Stomach smooth muscle (tissue), 2 donors: ENCODE data around the gene FGF8.

ENCODE experiments used
- H3K27ac ChIP-seq: one replicate; pipeline ENCODE4 v1.7.0; 2013; ENCODE audit warnings: mild to moderate bottlenecking, low read length, inconsistent platforms
- H3K27me3 ChIP-seq, 2 donors: one replicate each; pipeline ENCODE4 v1.7.0; 2013; ENCODE audit warnings: low read length in 2 of 2; ENCODE audit not compliant: insufficient read depth in 2 of 2, control insufficient read depth in 1 of 2
- H3K36me3 ChIP-seq, 2 donors: one replicate each; pipeline ENCODE4 v1.7.0; 2013; ENCODE audit warnings: low read length in 2 of 2; ENCODE audit not compliant: control insufficient read depth in 2 of 2, insufficient read depth in 2 of 2
- H3K4me1 ChIP-seq: one replicate; pipeline ENCODE4 v1.7.0; 2013; ENCODE audit warnings: low read length; ENCODE audit not compliant: control insufficient read depth, insufficient read depth
- H3K4me3 ChIP-seq, 2 donors: one replicate each; pipeline ENCODE4 v1.7.0; 2013; ENCODE audit warnings: low read length in 2 of 2
- H3K9ac ChIP-seq, 2 donors: one replicate each; pipeline ENCODE4 v1.7.0; 2013; ENCODE audit warnings: low read length in 2 of 2, mild to moderate bottlenecking in 1 of 2
- H3K9me3 ChIP-seq, 2 donors: one replicate each; pipeline ENCODE4 v1.7.0; 2013; ENCODE audit warnings: low read length in 2 of 2; ENCODE audit not compliant: control insufficient read depth in 2 of 2
- donor health status: healthy.
- donor health status: Pancreatic carcinoma.

The FGF8 gene

DNA sequence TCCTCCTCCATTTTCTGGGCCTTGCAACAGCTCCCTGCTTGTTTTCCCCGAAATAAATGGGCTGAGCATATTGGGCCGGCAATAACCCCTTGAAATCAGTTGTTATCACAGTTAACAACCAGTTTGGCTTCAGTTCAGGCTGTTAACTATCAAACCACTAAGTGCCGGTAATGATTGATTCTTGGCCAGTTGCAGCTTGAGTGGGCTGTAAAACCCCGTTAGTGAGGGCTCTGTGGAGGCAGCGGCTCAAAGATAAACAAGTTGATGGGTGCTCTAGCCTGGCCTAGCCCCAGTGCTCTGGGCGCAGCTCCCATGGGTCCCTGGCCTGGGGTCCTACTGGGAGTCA lies 8.3 kb downstream of the FGF8 start:
- Histone ChIP-seq H3K36me3 (no peaks in the 10 kb centered on the region), H3K27me3 (peaks cover 32 to 35% of the 10 kb centered on the region in 2 donors), H3K4me3 (no peak overlapping the region), H3K9ac (no peak overlapping the region), H3K9me3 (no peaks in the 10 kb centered on the region), H3K27ac (no peak overlapping the region), H3K4me1 (no peaks in the 10 kb centered on the region)

DNA sequence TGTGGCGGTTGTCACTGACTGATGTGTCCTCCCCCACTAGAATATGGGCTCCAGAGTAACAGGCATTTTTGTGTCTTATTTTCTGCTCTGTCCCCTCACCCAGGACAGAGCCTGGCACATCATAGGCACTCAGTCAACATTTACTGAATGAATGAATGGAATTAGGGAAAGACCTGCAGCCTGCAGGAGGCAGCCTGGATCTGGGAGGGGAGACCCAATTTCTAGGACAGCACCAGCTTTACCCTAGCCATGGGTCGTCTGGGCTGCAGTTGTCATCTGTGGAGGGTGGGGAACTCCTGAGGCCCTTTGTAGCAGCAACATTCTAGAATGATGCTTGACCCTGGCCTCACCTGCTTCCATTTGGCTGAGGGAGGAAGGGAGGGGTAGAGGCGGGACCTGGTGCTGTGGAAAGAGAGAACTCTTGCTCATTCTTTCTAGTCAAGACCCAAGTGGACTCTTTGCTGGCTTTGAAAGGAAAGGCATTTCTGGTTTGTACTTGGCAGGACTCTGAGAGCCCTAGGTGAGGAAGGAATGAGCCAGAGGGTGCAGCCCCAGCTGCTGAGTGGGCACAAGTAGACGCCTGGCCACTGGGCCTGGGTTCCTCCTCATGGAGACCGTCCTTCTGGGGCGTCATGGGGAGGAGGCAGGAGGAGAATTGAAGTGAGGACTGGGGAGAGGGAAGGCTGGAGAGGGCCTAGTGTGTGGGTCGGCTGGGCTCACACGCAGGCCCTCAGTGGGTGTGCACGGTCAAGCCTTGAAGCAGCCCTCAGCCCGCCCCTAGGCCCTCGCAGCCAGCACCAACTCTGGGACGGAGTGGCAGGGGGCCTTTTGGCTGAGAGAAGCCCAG lies 8.9 kb downstream of the FGF8 start:
- Histone ChIP-seq H3K27me3 (peaks cover 26 to 29% of the 10 kb centered on the region in 2 donors), H3K9me3 (no peaks in the 10 kb centered on the region), H3K36me3 (no peaks in the 10 kb centered on the region), H3K9ac (no peak overlapping the region), H3K27ac (no peak overlapping the region), H3K4me3 (no peak overlapping the region), H3K4me1 (no peaks in the 10 kb centered on the region)

DNA sequence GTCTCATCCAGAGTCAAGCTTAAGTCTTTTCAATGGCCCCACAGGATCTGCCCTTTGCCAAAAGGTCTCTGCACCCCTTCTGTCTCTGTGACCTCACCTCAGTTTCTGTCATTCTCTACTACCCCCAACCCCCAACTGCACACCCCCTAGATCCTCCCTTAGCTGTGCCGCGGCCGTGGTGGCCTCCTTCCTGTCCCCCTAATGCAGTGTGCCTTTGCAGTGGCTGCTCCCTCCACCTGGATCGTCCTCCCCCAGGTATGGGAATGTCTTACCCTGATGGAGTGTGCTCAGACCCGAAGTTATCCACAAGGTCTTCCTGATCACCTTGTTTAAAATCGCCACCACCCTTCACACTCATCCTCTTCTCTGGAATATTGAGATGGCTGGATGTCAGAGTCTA lies 9.6 kb downstream of the FGF8 start:
- peaks cover 22 to 25% of the 10 kb centered on the region in 2 donors for H3K27me3 ChIP-seq

DNA sequence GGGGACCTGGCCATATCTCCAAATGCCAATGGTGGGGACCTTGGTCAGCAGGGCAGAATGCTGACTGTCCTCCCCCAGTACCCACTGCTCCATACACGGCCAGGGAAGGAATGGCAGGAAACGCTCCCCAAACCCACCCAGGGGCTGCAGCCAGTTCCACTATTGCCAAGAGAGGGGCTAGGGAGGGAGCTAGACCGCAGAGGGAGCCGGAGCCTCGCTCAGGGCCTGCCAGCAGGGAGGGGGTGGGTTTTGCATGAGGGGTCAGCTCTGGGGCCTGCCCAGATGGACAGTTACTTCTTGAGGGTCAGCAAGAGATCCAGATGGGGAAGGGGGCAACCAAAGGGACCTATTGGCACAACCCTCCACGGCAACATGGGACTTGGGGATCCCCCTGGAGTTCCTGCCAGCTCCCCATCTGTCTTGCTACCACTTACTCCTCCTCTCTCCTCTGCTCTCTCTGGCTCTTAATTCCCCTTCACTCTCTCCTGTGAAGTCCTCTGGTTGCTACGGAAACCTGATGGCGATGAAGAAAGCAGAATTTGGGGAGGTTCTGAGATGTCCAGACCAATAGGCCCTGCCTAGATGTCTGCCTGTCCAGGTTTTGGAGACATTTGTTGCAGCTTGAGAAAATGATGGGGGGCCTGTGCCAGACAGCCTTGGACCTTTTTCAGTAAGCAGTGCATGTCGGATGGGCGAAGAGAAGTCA lies 12.6 kb downstream of the FGF8 start:
- Histone ChIP-seq H3K4me1 (no peaks in the 10 kb centered on the region), H3K9ac (no peak overlapping the region), H3K4me3 (no peak overlapping the region), H3K27me3 (peaks cover 3 to 15% of the 10 kb centered on the region in 2 donors), H3K36me3 (no peaks in the 10 kb centered on the region), H3K9me3 (no peaks in the 10 kb centered on the region), H3K27ac (no peak overlapping the region)

More for the DNA sequence above, 9.6 kb downstream of the FGF8 start:
- Histone ChIP-seq H3K4me3 (no peak overlapping the region), H3K9me3 (no peaks in the 10 kb centered on the region), H3K9ac (no peak overlapping the region), H3K36me3 (no peaks in the 10 kb centered on the region), H3K4me1 (no peaks in the 10 kb centered on the region), H3K27ac (no peak overlapping the region)

DNA sequence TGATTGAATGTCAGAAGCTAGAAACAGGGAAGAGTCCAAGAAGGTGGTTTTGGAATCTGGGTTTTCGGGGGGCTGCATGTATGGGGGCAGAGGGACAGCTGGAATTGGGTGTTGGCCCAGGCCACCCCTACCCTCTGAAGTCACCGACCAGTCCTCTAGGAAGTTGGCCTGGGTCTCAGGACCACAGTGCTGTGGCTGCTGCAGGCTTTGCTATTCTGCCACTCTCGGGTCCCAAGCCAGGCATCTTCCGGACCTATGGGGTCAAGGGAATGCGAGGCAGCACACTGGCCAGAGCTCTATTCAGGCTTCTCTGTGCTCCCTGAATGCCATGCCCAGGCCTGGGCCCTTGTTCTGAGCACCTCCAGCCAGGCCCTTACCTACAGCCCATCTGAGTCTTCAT lies 13.2 kb downstream of the FGF8 start:
- H3K9ac ChIP-seq = no peak overlapping the region
- no peaks in the 10 kb centered on the region for H3K9me3 ChIP-seq
- no peak overlapping the region for H3K4me3 ChIP-seq
- no peaks in the 10 kb centered on the region for H3K36me3 ChIP-seq
- H3K4me1 ChIP-seq = no peaks in the 10 kb centered on the region
- peaks cover 3 to 15% of the 10 kb centered on the region in 2 donors for H3K27me3 ChIP-seq
- no peak overlapping the region for H3K27ac ChIP-seq

DNA sequence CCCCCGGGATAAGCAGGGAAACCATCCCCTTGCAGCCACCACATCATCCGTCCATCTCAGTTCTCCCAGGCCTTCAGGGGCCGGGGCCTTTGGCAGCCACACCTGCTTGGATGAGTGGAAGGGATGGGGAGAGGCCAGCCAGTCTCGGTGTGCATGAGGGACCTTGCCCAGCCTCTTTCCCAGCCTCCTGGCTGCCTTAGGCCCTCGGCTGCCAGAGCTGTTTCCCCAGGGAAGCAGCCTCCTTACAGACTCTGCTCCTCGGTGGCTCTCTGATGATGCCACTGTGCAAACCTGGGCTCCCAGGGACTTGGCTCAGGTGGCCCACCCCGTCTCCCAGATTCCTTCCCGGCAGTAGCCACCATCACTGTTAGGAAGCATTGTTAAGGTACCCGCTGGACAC lies 14.7 kb downstream of the FGF8 start:
- Histone ChIP-seq H3K27me3 (peaks cover 0 to 12% of the 10 kb centered on the region in 2 donors), H3K36me3 (no peaks in the 10 kb centered on the region), H3K9ac (no peak overlapping the region), H3K4me1 (no peaks in the 10 kb centered on the region), H3K4me3 (no peak overlapping the region), H3K27ac (no peak overlapping the region), H3K9me3 (no peaks in the 10 kb centered on the region)

DNA sequence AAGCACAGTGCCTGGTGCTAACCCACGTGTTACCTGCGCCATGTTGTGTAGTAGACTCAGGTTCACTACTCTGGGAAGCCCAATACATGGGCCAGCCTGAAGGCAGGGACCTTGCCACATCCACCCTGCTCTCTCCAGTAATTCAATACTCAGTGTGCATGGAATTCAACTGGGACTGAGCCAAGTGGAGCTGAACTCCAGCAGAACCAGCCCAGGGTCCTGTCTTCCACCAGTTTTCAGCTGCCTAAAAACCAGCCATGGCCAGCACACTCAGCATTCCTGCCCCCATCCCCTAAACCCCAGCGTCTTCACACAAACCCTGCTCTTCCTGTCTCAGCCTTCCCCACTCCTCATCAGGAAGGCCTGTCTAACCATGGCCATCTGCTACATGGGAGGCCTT lies 15.4 kb downstream of the FGF8 start:
- no peaks in the 10 kb centered on the region for H3K36me3 ChIP-seq
- no peaks in the 10 kb centered on the region for H3K9me3 ChIP-seq
- peaks cover 0 to 12% of the 10 kb centered on the region in 2 donors for H3K27me3 ChIP-seq
- H3K4me1 ChIP-seq = no peaks in the 10 kb centered on the region
- no peak overlapping the region for H3K4me3 ChIP-seq
- no peak overlapping the region for H3K9ac ChIP-seq
- no peak overlapping the region for H3K27ac ChIP-seq

DNA sequence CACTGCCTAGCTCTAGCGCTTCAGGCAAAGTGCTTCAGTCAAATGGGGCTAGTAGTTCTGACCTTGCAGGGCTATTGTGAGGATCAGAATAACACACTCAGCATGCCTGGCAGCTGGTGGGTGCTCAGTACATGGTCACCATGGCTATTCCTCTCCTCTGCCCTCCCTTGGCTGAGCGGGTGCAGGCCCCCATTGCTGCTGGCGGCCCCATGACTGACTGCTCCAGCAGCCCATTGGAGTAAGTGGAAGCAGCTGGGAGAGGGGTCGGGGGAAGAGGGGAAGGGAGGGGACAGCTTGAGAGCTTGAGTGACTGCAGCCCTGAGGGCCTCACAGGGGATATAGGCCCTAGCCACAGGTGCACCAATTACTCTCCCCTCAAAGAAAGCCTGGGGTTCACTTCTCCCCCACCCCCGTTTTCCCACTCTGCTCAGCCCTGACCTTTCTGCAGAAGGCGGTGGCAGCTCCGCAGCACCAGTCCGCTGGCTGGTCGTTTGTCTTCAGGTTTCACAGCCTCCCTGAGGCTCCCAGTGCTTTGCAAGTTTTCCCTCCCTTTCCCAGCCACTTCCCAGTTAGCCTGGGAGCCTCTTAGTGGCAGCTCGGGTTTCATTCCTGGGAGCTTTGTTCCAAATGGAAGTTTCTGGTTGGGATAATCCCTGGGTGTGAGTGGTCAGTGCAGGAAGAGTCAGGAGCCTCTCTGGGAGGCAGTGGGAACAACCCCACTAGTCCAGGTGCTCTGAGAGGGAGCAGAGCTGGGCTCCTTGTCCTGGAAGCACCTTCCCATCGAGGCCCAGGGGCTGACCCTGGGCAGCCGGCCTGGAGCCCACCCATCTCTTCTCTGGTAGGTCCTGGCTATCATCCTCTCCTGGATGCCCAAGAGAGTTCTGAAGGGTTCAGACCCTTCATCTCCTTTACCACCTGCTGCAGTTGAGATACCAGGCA lies 16.3 kb downstream of the FGF8 start:
- Histone ChIP-seq H3K9ac (no peak overlapping the region), H3K36me3 (no peaks in the 10 kb centered on the region), H3K4me1 (no peaks in the 10 kb centered on the region), H3K4me3 (no peak overlapping the region), H3K9me3 (no peaks in the 10 kb centered on the region), H3K27ac (no peak overlapping the region), H3K27me3 (peaks cover 0 to 7% of the 10 kb centered on the region in 2 donors)

DNA sequence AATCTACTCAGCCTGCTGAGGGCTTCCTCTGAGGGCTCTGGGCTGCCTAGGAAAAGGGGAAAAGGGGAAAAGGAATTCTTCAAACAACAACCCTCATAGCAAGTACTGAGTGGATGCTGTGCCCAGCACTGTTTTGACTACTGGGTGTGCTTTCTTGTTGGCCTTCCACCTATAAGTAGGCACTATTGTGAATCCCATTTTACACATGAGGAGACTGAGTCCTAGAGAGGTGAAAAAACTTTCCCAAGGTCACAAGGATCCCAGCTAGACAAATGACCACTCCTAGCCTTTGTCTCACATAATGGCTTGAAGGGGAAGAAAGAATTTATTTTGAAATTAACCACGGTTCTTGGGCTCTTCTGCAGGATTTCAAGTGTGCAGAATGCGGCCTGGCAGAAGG lies 17.1 kb downstream of the FGF8 start:
- H3K36me3 ChIP-seq = no peaks in the 10 kb centered on the region
- no peak overlapping the region for H3K27ac ChIP-seq
- H3K9ac ChIP-seq = no peak overlapping the region
- no peaks in the 10 kb centered on the region for H3K9me3 ChIP-seq
- peaks cover 0 to 7% of the 10 kb centered on the region in 2 donors for H3K27me3 ChIP-seq
- H3K4me3 ChIP-seq = no peak overlapping the region
- H3K4me1 ChIP-seq = no peaks in the 10 kb centered on the region

DNA sequence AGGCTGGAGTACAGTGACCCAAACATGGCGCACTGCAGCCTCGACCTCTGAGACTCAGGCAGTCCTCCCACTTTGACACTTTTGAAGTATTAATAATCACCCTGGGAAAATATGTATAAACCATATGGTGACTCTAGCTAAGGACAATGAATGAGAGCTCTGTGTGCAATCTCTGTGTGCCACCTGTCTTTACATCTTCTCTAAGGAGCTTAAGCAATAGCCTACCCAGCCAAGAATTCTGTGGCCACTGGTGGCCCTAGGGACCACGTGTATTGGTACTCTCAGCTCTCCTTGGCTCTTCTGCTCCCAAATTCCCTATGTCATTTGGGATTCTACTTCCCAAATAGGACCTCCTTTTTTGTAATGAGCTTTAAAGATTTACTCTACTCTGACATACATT lies 23.7 kb downstream of the FGF8 start:
- H3K9me3 ChIP-seq = no peaks in the 10 kb centered on the region
- no peaks in the 10 kb centered on the region for H3K4me1 ChIP-seq
- no peaks in the 10 kb centered on the region for H3K36me3 ChIP-seq
- H3K4me3 ChIP-seq = no peak overlapping the region
- peaks cover 0 to 2% of the 10 kb centered on the region in 2 donors for H3K27me3 ChIP-seq
- H3K27ac ChIP-seq = no peak overlapping the region
- H3K9ac ChIP-seq = no peak overlapping the region
